ENCODE results near the gene MMD. TPM values are rescaled to one million over a fixed set of nuclear protein-coding genes. Genes with fewer than 3 reads are reported as not detected.

Gene MMD
- total RNA-seq, 2 experiments from 2014 or later: 15.3 to 17.4 TPM

DNA sequence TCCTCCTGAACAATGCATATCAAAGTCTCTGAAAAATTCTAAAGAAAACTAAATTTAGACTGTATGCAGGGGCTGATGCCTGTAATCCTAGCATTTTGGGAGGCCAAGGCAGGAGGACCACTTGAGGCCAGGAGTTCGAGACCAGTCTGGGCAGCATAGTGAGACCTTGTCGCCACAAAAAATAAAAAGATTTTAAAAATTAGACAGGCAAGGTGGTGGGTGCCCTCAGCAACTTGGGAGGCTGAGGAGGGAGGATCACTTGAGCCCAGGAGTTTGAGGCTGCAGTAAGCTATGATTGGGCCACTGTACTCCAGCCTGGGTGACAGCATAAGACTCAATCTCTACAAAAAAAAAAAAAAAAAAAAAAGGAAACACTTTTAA lies 30.1 kb upstream of the MMD start:
- Mint-ChIP-seq H3K27ac (no peak overlapping the region), H3K36me3 (ENCODE audit: low read depth) (no peaks in the 10 kb centered on the region), H3K4me3 (no peak overlapping the region), H3K4me1 (ENCODE audit: low read depth) (peaks cover 5% of the 10 kb centered on the region), H3K9me3 (no peaks in the 10 kb centered on the region), H3K27me3 (peaks cover 8% of the 10 kb centered on the region)
- ATAC-seq (ENCODE audit: poor library complexity): no peak
- DNase-seq: no peak
- POLR2A ChIA-PET: no interaction called here
- Histone ChIP-seq H3K27ac (ENCODE audit: low read depth in 1 of 2, low read length in 2 of 2) (no peak overlapping the region), H3K4me3 (ENCODE audit: low read length) (no peak overlapping the region), H3K9me3 (ENCODE audit: control insufficient read depth in 1 of 2, insufficient read depth in 1 of 2, low read length in 2 of 2) (no peaks in the 10 kb centered on the region), H3K27me3 (ENCODE audit: control insufficient read depth in 1 of 2, insufficient read depth in 2 of 2, low read length in 2 of 2) (no peaks in the 10 kb centered on the region), H3K36me3 (ENCODE audit: insufficient read depth, low read length) (no peaks in the 10 kb centered on the region), H3K4me1 (ENCODE audit: insufficient read depth, low read length) (no peaks in the 10 kb centered on the region)
- CTCF ChIA-PET: no interaction called here
- intact Hi-C loops (cut with DNase I, micrococcal nuclease): no loop called here
- TF ChIP-seq, protein P1, sequence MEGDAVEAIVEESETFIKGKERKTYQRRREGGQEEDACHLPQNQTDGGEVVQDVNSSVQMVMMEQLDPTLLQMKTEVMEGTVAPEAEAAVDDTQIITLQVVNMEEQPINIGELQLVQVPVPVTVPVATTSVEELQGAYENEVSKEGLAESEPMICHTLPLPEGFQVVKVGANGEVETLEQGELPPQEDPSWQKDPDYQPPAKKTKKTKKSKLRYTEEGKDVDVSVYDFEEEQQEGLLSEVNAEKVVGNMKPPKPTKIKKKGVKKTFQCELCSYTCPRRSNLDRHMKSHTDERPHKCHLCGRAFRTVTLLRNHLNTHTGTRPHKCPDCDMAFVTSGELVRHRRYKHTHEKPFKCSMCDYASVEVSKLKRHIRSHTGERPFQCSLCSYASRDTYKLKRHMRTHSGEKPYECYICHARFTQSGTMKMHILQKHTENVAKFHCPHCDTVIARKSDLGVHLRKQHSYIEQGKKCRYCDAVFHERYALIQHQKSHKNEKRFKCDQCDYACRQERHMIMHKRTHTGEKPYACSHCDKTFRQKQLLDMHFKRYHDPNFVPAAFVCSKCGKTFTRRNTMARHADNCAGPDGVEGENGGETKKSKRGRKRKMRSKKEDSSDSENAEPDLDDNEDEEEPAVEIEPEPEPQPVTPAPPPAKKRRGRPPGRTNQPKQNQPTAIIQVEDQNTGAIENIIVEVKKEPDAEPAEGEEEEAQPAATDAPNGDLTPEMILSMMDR (IDR thresholded peaks at IDR 0.05): no peak

GRCh38 chr17:55451203-55451641 lies 29.6 kb upstream of the MMD start:
- Mint-ChIP-seq H3K27ac (no peak overlapping the region), H3K36me3 (ENCODE audit: low read depth) (no peaks in the 10 kb centered on the region), H3K4me3 (no peak overlapping the region), H3K27me3 (peaks cover 8% of the 10 kb centered on the region), H3K9me3 (no peaks in the 10 kb centered on the region), H3K4me1 (ENCODE audit: low read depth) (peaks cover 5% of the 10 kb centered on the region)
- ATAC-seq (ENCODE audit: poor library complexity): no peak
- ChIA-PET CTCF (no interaction called here), POLR2A (no interaction called here)
- H3K4me3 ChIP-seq (ENCODE audit: low read length): no peak overlapping the region
- H3K36me3 ChIP-seq (ENCODE audit: insufficient read depth, low read length): no peaks in the 10 kb centered on the region
- H3K9me3 ChIP-seq (ENCODE audit: control insufficient read depth in 1 of 2, insufficient read depth in 1 of 2, low read length in 2 of 2): no peaks in the 10 kb centered on the region
- no peaks in the 10 kb centered on the region for H3K27me3 ChIP-seq (ENCODE audit: control insufficient read depth in 1 of 2, insufficient read depth in 2 of 2, low read length in 2 of 2)
- no peaks in the 10 kb centered on the region for H3K4me1 ChIP-seq (ENCODE audit: insufficient read depth, low read length)
- TF ChIP-seq, protein P1 (IDR thresholded peaks at IDR 0.05): no peak
- intact Hi-C loops (cut with DNase I, micrococcal nuclease): no loop called here
- no peak for DNase-seq
- H3K27ac ChIP-seq (ENCODE audit: low read depth in 1 of 2, low read length in 2 of 2): no peak overlapping the region

DNA sequence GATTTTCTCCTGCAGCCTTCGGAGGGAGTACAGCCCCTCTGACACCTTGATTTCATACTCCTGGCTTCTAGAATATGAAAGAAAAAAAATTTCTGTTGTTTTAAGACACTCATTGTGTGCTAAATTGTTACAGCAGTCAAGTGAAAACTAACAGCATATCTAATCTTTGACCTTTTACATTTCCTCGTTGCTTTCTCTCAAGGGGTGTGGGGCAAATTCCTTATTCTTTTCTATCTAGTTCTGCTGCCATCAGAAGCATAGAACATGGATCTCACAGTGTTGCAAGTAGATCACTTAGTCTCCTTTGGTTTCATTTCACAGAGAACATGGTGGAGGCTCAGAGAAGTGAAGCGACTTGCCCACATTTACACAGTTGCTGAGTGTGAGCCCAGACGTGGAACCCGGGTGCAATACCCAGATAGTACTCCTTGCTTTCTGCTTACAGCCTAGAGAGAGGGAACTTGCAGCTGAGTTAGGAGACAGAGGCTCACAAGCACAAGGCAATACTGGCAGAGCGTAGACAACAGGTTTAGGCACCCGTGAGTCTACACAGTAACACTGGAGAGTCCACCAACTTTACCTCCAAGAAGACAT lies 28.7 kb upstream of the MMD start:
- Mint-ChIP-seq H3K36me3 (ENCODE audit: low read depth) (no peaks in the 10 kb centered on the region), H3K4me3 (no peak overlapping the region), H3K4me1 (ENCODE audit: low read depth) (peaks cover 5% of the 10 kb centered on the region), H3K27ac (no peak overlapping the region), H3K9me3 (no peaks in the 10 kb centered on the region), H3K27me3 (peaks cover 8% of the 10 kb centered on the region)
- ChIA-PET POLR2A (no interaction called here), CTCF (no interaction called here)
- TF ChIP-seq, protein P1 (IDR thresholded peaks at IDR 0.05): no peak
- no peak overlapping the region for H3K27ac ChIP-seq (ENCODE audit: low read depth in 1 of 2, low read length in 2 of 2)
- ATAC-seq (ENCODE audit: poor library complexity) (no peak), DNase-seq (no peak)
- no peaks in the 10 kb centered on the region for H3K36me3 ChIP-seq (ENCODE audit: insufficient read depth, low read length)
- H3K4me3 ChIP-seq (ENCODE audit: low read length): no peak overlapping the region
- intact Hi-C loops (cut with DNase I, micrococcal nuclease): no loop called here
- H3K27me3 ChIP-seq (ENCODE audit: control insufficient read depth in 1 of 2, insufficient read depth in 2 of 2, low read length in 2 of 2): no peaks in the 10 kb centered on the region
- no peaks in the 10 kb centered on the region for H3K4me1 ChIP-seq (ENCODE audit: insufficient read depth, low read length)
- H3K9me3 ChIP-seq (ENCODE audit: control insufficient read depth in 1 of 2, insufficient read depth in 1 of 2, low read length in 2 of 2): no peaks in the 10 kb centered on the region

Data from CD4-positive, alpha-beta T cell (primary cell).